ENCODE results near the gene SLX4IP. TPM values are rescaled to one million over a fixed set of nuclear protein-coding genes. Genes with fewer than 3 reads are reported as not detected.
A peak's percentile ranks its signal among the peaks of the same experiment; 100 is the strongest.

Gene SLX4IP
- total and polyA plus RNA-seq, 2 of the 13 experiments (the other 11 are each of a cell fraction or from before 2014, with no cell fraction given): 3.6 to 7.3 TPM

DNA sequence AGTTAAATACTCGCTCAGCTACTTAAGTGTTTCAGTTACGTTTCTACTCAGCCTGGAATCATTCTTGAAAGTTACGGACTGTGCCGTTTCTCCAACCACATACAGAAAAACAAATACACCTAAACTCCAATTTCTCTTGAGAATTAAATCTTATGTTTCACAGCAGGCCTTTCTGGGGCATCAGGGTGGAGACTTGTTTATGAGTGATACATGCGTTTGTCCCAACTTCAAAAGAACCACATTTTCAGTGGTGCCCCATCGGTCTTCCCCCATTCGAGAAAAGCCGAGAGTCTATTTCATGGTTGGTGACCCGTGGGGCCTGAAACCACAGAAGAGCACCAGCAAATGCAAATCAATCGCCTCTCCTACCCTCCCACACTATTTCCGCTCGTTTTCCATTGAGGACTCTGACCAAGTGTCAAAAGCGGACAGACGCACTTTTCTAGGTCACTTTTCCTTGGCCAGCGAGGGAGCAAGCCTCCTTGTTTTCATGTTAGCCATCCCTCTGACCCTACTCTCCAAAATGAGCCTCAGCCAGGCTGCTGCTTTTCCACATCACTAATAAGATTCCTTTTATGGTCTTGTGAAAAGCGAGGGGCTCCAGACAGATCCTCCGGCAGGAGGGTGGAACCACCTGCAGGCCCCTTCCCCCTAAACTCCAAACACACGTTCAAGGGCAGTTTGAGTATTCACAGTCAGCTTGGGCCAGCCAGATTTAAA is 235.6 kb downstream of the SLX4IP start (continued):
- TF ChIP-seq SKI (IDR thresholded peaks at IDR 0.05; ENCODE audit: partially characterized antibody) (peak; percentile 11), CEBPG (CRISPR knock-in tag; IDR thresholded peaks at IDR 0.05) (peak; percentile 2; the same call in 1 of the 2 replicates), ZNF431 (CRISPR knock-in tag; IDR thresholded peaks at IDR 0.05; ENCODE audit: borderline replicate concordance, low read depth) (0 out of 2 replicates have a peak, but pooled peaks have one; percentile 74), TGIF2 (CRISPR knock-in tag; IDR thresholded peaks at IDR 0.05) (peak; percentile 51; the same call in 1 of the 2 replicates), SP140L (CRISPR knock-in tag; IDR thresholded peaks at IDR 0.05; ENCODE audit: borderline replicate concordance) (no peak), TAF1 (CRISPR knock-in tag; IDR thresholded peaks at IDR 0.05) (no peak), RARG (CRISPR knock-in tag; IDR thresholded peaks at IDR 0.05; ENCODE audit: low read depth) (peak; percentile 4; the same call in 1 of the 2 replicates), ZBTB8A (CRISPR knock-in tag; IDR thresholded peaks at IDR 0.05; ENCODE audit: borderline replicate concordance, low read depth) (peak; percentile 65; the same call in 1 of the 2 replicates), GLI4 (CRISPR knock-in tag; IDR thresholded peaks at IDR 0.05; ENCODE audit: borderline replicate concordance) (no peak), ARNT2 (CRISPR knock-in tag; IDR thresholded peaks at IDR 0.05; ENCODE audit: low read depth) (0 out of 2 replicates have a peak, but pooled peaks have one; percentile 19), RXRB (CRISPR knock-in tag; IDR thresholded peaks at IDR 0.05; ENCODE audit: borderline replicate concordance) (peak; percentile 44; the same call in 1 of the 2 replicates), SIN3B (IDR thresholded peaks at IDR 0.05; ENCODE audit: low read length) (0 out of 2 replicates have a peak, but pooled peaks have one; percentile 9), DMAP1 (CRISPR knock-in tag; IDR thresholded peaks at IDR 0.05) (peak; percentile 14; the same call in 1 of the 2 replicates), ZNF331 (CRISPR knock-in tag; IDR thresholded peaks at IDR 0.05) (no peak), ZNF543 (CRISPR knock-in tag; IDR thresholded peaks at IDR 0.05) (0 out of 2 replicates have a peak, but pooled peaks have one; percentile 11), ZNF878 (CRISPR knock-in tag; IDR thresholded peaks at IDR 0.05) (0 out of 2 replicates have a peak, but pooled peaks have one; percentile 5), SALL1 (CRISPR knock-in tag; IDR thresholded peaks at IDR 0.05) (peak; percentile 73), KAT8 (CRISPR knock-in tag; IDR thresholded peaks at IDR 0.05) (peak; percentile 7; the same call in 1 of the 2 replicates), TBX2 (CRISPR knock-in tag; IDR thresholded peaks at IDR 0.05; ENCODE audit: borderline replicate concordance) (peak; percentile 55), XRCC5 (optimal IDR thresholded peaks at IDR 0.05; ENCODE audit: low read length) (peak; percentile 40), PITX1 (CRISPR knock-in tag; IDR thresholded peaks at IDR 0.05) (no peak), ZNF605 (CRISPR knock-in tag; IDR thresholded peaks at IDR 0.05) (0 out of 2 replicates have a peak, but pooled peaks have one; percentile 23), RARA (CRISPR knock-in tag; IDR thresholded peaks at IDR 0.05) (peak; percentile 42; the same call in 1 of the 2 replicates), ZNF230 (CRISPR knock-in tag; IDR thresholded peaks at IDR 0.05) (0 out of 2 replicates have a peak, but pooled peaks have one; percentile 14), ZNF501 (CRISPR knock-in tag; IDR thresholded peaks at IDR 0.05) (peak; percentile 41; the same call in 1 of the 2 replicates)
- TF ChIP-seq, protein P1, sequence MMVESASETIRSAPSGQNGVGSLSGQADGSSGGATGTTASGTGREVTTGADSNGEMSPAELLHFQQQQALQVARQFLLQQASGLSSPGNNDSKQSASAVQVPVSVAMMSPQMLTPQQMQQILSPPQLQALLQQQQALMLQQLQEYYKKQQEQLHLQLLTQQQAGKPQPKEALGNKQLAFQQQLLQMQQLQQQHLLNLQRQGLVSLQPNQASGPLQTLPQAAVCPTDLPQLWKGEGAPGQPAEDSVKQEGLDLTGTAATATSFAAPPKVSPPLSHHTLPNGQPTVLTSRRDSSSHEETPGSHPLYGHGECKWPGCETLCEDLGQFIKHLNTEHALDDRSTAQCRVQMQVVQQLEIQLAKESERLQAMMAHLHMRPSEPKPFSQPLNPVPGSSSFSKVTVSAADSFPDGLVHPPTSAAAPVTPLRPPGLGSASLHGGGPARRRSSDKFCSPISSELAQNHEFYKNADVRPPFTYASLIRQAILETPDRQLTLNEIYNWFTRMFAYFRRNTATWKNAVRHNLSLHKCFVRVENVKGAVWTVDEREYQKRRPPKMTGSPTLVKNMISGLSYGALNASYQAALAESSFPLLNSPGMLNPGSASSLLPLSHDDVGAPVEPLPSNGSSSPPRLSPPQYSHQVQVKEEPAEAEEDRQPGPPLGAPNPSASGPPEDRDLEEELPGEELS (CRISPR knock-in tag; IDR thresholded peaks at IDR 0.05): peak; percentile 43; the same call in 1 of the 2 replicates
- TF ChIP-seq, protein P2, sequence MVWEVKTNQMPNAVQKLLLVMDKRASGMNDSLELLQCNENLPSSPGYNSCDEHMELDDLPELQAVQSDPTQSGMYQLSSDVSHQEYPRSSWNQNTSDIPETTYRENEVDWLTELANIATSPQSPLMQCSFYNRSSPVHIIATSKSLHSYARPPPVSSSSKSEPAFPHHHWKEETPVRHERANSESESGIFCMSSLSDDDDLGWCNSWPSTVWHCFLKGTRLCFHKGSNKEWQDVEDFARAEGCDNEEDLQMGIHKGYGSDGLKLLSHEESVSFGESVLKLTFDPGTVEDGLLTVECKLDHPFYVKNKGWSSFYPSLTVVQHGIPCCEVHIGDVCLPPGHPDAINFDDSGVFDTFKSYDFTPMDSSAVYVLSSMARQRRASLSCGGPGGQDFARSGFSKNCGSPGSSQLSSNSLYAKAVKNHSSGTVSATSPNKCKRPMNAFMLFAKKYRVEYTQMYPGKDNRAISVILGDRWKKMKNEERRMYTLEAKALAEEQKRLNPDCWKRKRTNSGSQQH (CRISPR knock-in tag; IDR thresholded peaks at IDR 0.05; ENCODE audit: low read depth): peak; percentile 55; the same call in 1 of the 2 replicates
- TF ChIP-seq, protein P3, sequence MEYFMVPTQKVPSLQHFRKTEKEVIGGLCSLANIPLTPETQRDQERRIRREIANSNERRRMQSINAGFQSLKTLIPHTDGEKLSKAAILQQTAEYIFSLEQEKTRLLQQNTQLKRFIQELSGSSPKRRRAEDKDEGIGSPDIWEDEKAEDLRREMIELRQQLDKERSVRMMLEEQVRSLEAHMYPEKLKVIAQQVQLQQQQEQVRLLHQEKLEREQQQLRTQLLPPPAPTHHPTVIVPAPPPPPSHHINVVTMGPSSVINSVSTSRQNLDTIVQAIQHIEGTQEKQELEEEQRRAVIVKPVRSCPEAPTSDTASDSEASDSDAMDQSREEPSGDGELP (IDR thresholded peaks at IDR 0.05; ENCODE audit: borderline replicate concordance, low read depth): peak; percentile 32; the same call in 1 of the 2 replicates
